ENCODE data around the gene TRIM63. TPM values are rescaled to one million over a fixed set of nuclear protein-coding genes. Genes with fewer than 3 reads are reported as not detected.

Gene TRIM63
- total and polyA plus RNA-seq, 9 of the 15 experiments (the other 6 are each of a cell fraction or from before 2014, with no cell fraction given): 0.08 to 0.57 (median 0.36) TPM

DNA sequence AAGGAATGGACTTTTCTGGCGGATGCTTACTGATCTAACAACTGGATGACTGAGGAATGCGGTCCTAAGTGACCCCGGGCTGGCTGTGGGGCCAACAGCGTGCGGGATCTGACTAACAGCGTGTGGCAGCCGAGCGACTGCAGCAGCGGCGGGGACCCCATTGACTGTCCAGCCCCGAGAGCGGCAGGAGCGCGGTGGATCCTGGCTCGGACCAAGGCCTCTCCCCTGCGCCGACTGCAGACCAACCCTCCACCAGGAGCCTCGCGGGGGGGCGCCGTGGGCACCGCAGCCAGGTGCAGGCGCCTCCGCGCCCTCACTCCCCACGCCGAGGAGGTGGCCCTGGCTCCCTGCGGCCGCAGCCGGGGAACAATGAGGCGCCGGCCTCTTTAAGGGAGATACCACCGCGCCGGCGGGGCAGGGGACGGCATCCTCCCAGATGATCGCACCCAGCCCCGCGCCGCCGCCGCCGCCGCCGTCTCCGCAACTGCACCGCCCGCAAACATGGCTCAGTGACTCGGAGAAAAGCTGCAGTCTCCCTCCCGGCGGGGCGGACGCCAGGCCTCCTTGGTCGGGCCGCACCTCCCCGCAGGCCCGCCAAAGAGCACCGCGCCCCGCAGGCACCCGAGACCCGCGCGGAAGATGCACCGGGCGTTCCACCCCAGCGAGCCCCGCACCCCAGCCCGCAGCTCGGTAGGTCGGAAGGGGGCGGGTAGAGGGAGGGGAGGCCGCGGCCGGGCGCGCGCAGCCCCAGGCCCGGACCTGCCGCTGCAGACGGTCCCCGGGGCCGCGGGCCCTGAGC, 43.5 kb upstream of the TRIM63 start (continued):
- no peak for TF ChIP-seq IFI16 (CRISPR knock-in tag; IDR thresholded peaks at IDR 0.05)
- 0 out of 2 replicates have a peak, but pooled peaks have one; percentile 41 for TF ChIP-seq SAFB (IDR thresholded peaks at IDR 0.05; ENCODE audit: borderline replicate concordance, low read depth, low read length)
- no peak for TF ChIP-seq CUX1 (CRISPR knock-in tag; IDR thresholded peaks at IDR 0.05)
- TF ChIP-seq U2AF1 (optimal IDR thresholded peaks at IDR 0.05; ENCODE audit: low read depth, low read length): peak; percentile 55
- TF ChIP-seq ZNF354B (CRISPR knock-in tag; IDR thresholded peaks at IDR 0.05): no peak
- TF ChIP-seq NEUROD1 (IDR thresholded peaks at IDR 0.05; ENCODE audit: borderline replicate concordance, low read depth, low read length, partially characterized antibody): peak; percentile 24
- peak; percentile 92 for TF ChIP-seq VEZF1 (CRISPR knock-in tag; IDR thresholded peaks at IDR 0.05)
- no peak for TF ChIP-seq DPF2 (IDR thresholded peaks at IDR 0.05)
- peak; percentile 14; the same call in 1 of the 2 replicates for TF ChIP-seq IRF2 (CRISPR knock-in tag; IDR thresholded peaks at IDR 0.05)
- TF ChIP-seq PTTG1 (tag; IDR thresholded peaks at IDR 0.05; ENCODE audit: low read depth): no peak
- 0 out of 2 replicates have a peak, but pooled peaks have one; percentile 1 for TF ChIP-seq NR1H2 (CRISPR knock-in tag; IDR thresholded peaks at IDR 0.05)
- TF ChIP-seq ZNF592 (IDR thresholded peaks at IDR 0.05): peak; percentile 52; the same call in 1 of the 2 replicates
- TF ChIP-seq HNRNPL (IDR thresholded peaks at IDR 0.05; ENCODE audit: low read depth, low read length): peak; percentile 87
- TF ChIP-seq ZBTB7A (IDR thresholded peaks at IDR 0.05; ENCODE audit: borderline replicate concordance, control insufficient read depth, low read depth, low read length): no peak; the same call in 1 of the 2 replicates
